Measurements from ENCODE around the gene BIK.
"Not testable (repeated sequence)": the region's sequence is repeated elsewhere in the genome, so short reads cannot be mapped to it uniquely, and the experiment has no call there.

BIK gene

GRCh38 chr22:43142880-43143562 lies 32.5 kb downstream of the BIK start, which contains the start of gene MCAT:
MCAT (minus strand) TSS chr22:43143398; CDS start chr22:43143348, 50 bp downstream.
- peak; percentile 48 for DNase-seq

- DNase-seq, result no peak
These were observed 34.4 kb downstream of the BIK start for GRCh38 chr22:43144949-43145348.

GRCh38 chr22:43145371-43145770 lies 34.8 kb downstream of the BIK start:
- not testable (repeated sequence) for DNase-seq

GRCh38 chr22:43146332-43146731 lies 35.8 kb downstream of the BIK start:
- not testable (repeated sequence) for DNase-seq

GRCh38 chr22:43147821-43148220 lies 37.3 kb downstream of the BIK start:
- DNase-seq, result no peak

- DNase-seq, result no peak
These were observed 38.0 kb downstream of the BIK start for GRCh38 chr22:43148581-43148980.

GRCh38 chr22:43150731-43151206 lies 40.2 kb downstream of the BIK start:
- no peak for DNase-seq

- no peak for DNase-seq
These were observed 40.9 kb downstream of the BIK start, which contains the start of gene TSPO for GRCh38 chr22:43151251-43152002. TSPO (plus strand) TSS chr22:43151559; CDS start chr22:43159239, 7,680 bp downstream.

GRCh38 chr22:43152003-43152356 lies 41.4 kb downstream of the BIK start:
- no peak for DNase-seq

- DNase-seq, result no peak
These were observed 42.0 kb downstream of the BIK start for GRCh38 chr22:43152357-43153071.

GRCh38 chr22:43153899-43154298 lies 43.3 kb downstream of the BIK start:
- no peak for DNase-seq

GRCh38 chr22:43154887-43155536 lies 44.5 kb downstream of the BIK start:
- DNase-seq, result no peak

- DNase-seq, result no peak
These were observed 45.2 kb downstream of the BIK start for GRCh38 chr22:43155789-43156188.

GRCh38 chr22:43156413-43156812 lies 45.9 kb downstream of the BIK start:
- no peak for DNase-seq

GRCh38 chr22:43157874-43158546 lies 47.5 kb downstream of the BIK start:
- DNase-seq, result no peak

- no peak for DNase-seq
These were observed 48.4 kb downstream of the BIK start for GRCh38 chr22:43158778-43159483.

- no peak for DNase-seq
These were observed 49.1 kb downstream of the BIK start for GRCh38 chr22:43159484-43160178.

GRCh38 chr22:43160497-43161126 lies 50.1 kb downstream of the BIK start:
- DNase-seq, result no peak

- DNase-seq, result no peak
These were observed 52.0 kb downstream of the BIK start for GRCh38 chr22:43162412-43163150.
